Measurements from ENCODE around the gene C2orf92.

C2orf92 gene

GRCh38 chr2:97745474-97746174 is 76.1 kb downstream of the C2orf92 start:
- DNase-seq (ENCODE audit: low read depth), result peak; percentile 49

GRCh38 chr2:97747285-97747684 is 77.8 kb downstream of the C2orf92 start:
- no peak for DNase-seq (ENCODE audit: low read depth)

GRCh38 chr2:97747716-97748115 is 78.2 kb downstream of the C2orf92 start:
- no peak for DNase-seq (ENCODE audit: low read depth)

GRCh38 chr2:97749581-97749980 is 80.1 kb downstream of the C2orf92 start:
- no peak for DNase-seq (ENCODE audit: low read depth)

- DNase-seq (ENCODE audit: low read depth), result no peak
Measured at GRCh38 chr2:97750017-97750416, 80.5 kb downstream of the C2orf92 start.

GRCh38 chr2:97751752-97752151 is 82.2 kb downstream of the C2orf92 start:
- no peak for DNase-seq (ENCODE audit: low read depth)

Data from activated T-cell treated with anti-CD3 and anti-CD28 coated beads for 48 hours (primary cell).